Eye (tissue), 1 donor: ENCODE results near the gene SYT3.

ENCODE experiments used
- DNase-seq: peaks from one replicate; pipeline ENCODE4 v3.0.0-alpha.2; 2015

SYT3 gene

GRCh38 chr19:50661766-50662650 is 22.3 kb upstream of the SYT3 start:
- DNase-seq: no peak

- DNase-seq: no peak
These were observed 21.3 kb upstream of the SYT3 start for GRCh38 chr19:50661023-50661422.

GRCh38 chr19:50660088-50660366 is 20.3 kb upstream of the SYT3 start:
- no peak for DNase-seq

- no peak for DNase-seq
These were observed 19.8 kb upstream of the SYT3 start for GRCh38 chr19:50659318-50660087.

- DNase-seq: peak; percentile 94
These were observed 19.0 kb upstream of the SYT3 start for GRCh38 chr19:50658441-50659317.

GRCh38 chr19:50657712-50658440 is 18.2 kb upstream of the SYT3 start:
- peak; percentile 99 for DNase-seq

- DNase-seq: no peak
These were observed 17.6 kb upstream of the SYT3 start for GRCh38 chr19:50657222-50657669.

GRCh38 chr19:50654882-50655281 is 15.2 kb upstream of the SYT3 start:
- no peak for DNase-seq

GRCh38 chr19:50652722-50653121 is 13.0 kb upstream of the SYT3 start:
- DNase-seq: no peak

- no peak for DNase-seq
These were observed 11.5 kb upstream of the SYT3 start for GRCh38 chr19:50651174-50651573.

GRCh38 chr19:50649433-50650391 is 10.0 kb upstream of the SYT3 start, which contains the start of gene C19orf81:
Gene C19orf81, plus strand, starts transcription at chr19:50649445. Its CDS starts 0 bp downstream, at chr19:50649445.
- peak; percentile 77 for DNase-seq

- DNase-seq: no peak
These were observed 9.0 kb upstream of the SYT3 start for GRCh38 chr19:50648659-50649058.

- no peak for DNase-seq
These were observed 8.4 kb upstream of the SYT3 start for GRCh38 chr19:50647879-50648615.

GRCh38 chr19:50646074-50646807 is 6.6 kb upstream of the SYT3 start:
- no peak for DNase-seq

- no peak for DNase-seq
These were observed 5.4 kb upstream of the SYT3 start for GRCh38 chr19:50645107-50645506.

GRCh38 chr19:50644315-50644915 is 4.7 kb upstream of the SYT3 start:
- no peak for DNase-seq

- no peak for DNase-seq
These were observed 687 bp upstream of the SYT3 start for GRCh38 chr19:50640368-50640767.

- DNase-seq: no peak
These were observed 1.1 kb downstream of the SYT3 start for GRCh38 chr19:50638600-50638999.
